H1 (cell line): Measurements from ENCODE around the gene GPRC6A. TPM values are rescaled to one million over a fixed set of nuclear protein-coding genes. Genes with fewer than 3 reads are reported as not detected.

Experiments
- CTCF ChIA-PET: fragments of 300-600 bp; sonication (Branson Sonifier 250); formaldehyde crosslinking; loops from one replicate; lab custom pipeline; 2021; ENCODE audit not compliant: partially characterized antibody; lab: Charles Lee
- POLR2A ChIA-PET: fragments of 300-600 bp; sonication (Branson Sonifier 250); formaldehyde crosslinking; loops from one replicate; lab custom pipeline; 2021; ENCODE audit warnings: inconsistent platforms; ENCODE audit not compliant: partially characterized antibody; lab: Charles Lee
- DNase-seq, 2 experiments: peaks; one replicate each; pipeline versions ENCODE4 v3.0.0 to v3.0.0-alpha.2; 2010 to 2022; ENCODE audit warnings: low spot score in 2 of 2, low read depth in 1 of 2, mixed read lengths in 1 of 2
- FAIRE-seq: peaks from 2 replicates; lab custom pipeline; 2011; peaks lifted over from hg19 to GRCh38; lab: Jason Lieb, UNC
- H2AFZ ChIP-seq: 2 replicates; pipeline ENCODE4 v1.8.1; 2012; ENCODE audit warnings: low read length, inconsistent platforms
- H2AK5ac ChIP-seq: 2 replicates; pipeline ENCODE4 v1.6.1; 2013; ENCODE audit warnings: low read depth, low read length
- H2BK120ac ChIP-seq: replicated peaks from 2 replicates; pipeline ENCODE3; 2013; ENCODE audit warnings: low read depth, low read length, inconsistent platforms
- H2BK12ac ChIP-seq: 2 replicates; pipeline ENCODE4 v1.6.1; 2013; ENCODE audit warnings: low read depth, low read length
- H2BK15ac ChIP-seq: 2 replicates; pipeline ENCODE4 v1.6.1; 2013; ENCODE audit warnings: low read length
- H2BK20ac ChIP-seq: 2 replicates; pipeline ENCODE4 v1.6.1; 2013; ENCODE audit warnings: low read length
- H2BK5ac ChIP-seq: 2 replicates; pipeline ENCODE4 v1.6.1; 2013; ENCODE audit warnings: low read depth, low read length
- H3K14ac ChIP-seq: 2 replicates; pipeline ENCODE4 v1.6.1; 2013; ENCODE audit warnings: inconsistent platforms; ENCODE audit not compliant: insufficient read length
- H3K18ac ChIP-seq: 2 replicates; pipeline ENCODE4 v1.6.1; 2013; ENCODE audit warnings: low read length; ENCODE audit errors: extremely low read depth
- H3K23ac ChIP-seq: 2 replicates; pipeline ENCODE4 v1.6.1; 2013; ENCODE audit warnings: inconsistent platforms; ENCODE audit not compliant: insufficient read length
- H3K23me2 ChIP-seq: 2 replicates; pipeline ENCODE4 v1.6.1; 2013; ENCODE audit warnings: low read depth, low read length
- H3K27ac ChIP-seq: 2 replicates; pipeline ENCODE4 v1.6.1; 2011; ENCODE audit warnings: low read depth, low read length, inconsistent platforms
- H3K27me3 ChIP-seq, 4 experiments: replicated peaks in 1 of 4; 1 replicate in 1 of 4; 2 replicates in 3 of 4; pipeline versions ENCODE4 v1.6.1 to v1.8.1; 2011 to 2013; ENCODE audit warnings: low read length in 3 of 4, mild to moderate bottlenecking in 3 of 4, inconsistent platforms in 2 of 4, mixed read lengths in 2 of 4, moderate library complexity in 1 of 4; ENCODE audit not compliant: control insufficient read depth in 3 of 4, insufficient read depth in 3 of 4; ENCODE audit errors: extremely low read depth in 1 of 4
- H3K36me3 ChIP-seq, 4 experiments: 2 replicates each; pipeline versions ENCODE4 v1.6.1 to v1.8.1; 2011 to 2013; ENCODE audit warnings: mild to moderate bottlenecking in 4 of 4, low read length in 3 of 4, moderate library complexity in 2 of 4, control low read depth in 1 of 4, inconsistent platforms in 1 of 4; ENCODE audit not compliant: insufficient read depth in 4 of 4, control insufficient read depth in 2 of 4
- H3K4ac ChIP-seq: replicated peaks from 2 replicates; pipeline ENCODE3; 2013; ENCODE audit warnings: low read length, low read depth, mixed read lengths, inconsistent platforms; ENCODE audit not compliant: insufficient read length
- H3K4me1 ChIP-seq, 4 experiments: replicated peaks in 1 of 4; 1 replicate in 1 of 4; 2 replicates in 3 of 4; pipeline versions ENCODE4 v1.6.1 to v1.8.1; 2011 to 2013; ENCODE audit warnings: low read length in 3 of 4, inconsistent platforms in 2 of 4, mixed read lengths in 1 of 4; ENCODE audit not compliant: insufficient read depth in 4 of 4, control insufficient read depth in 3 of 4
- H3K4me2 ChIP-seq, 2 experiments: 2 replicates each; pipeline versions ENCODE4 v1.6.1 to v1.8.1; 2011 to 2013; ENCODE audit warnings: low read depth in 2 of 2, low read length in 2 of 2, control low read depth in 1 of 2, inconsistent platforms in 1 of 2, mild to moderate bottlenecking in 1 of 2; ENCODE audit not compliant: insufficient read depth in 1 of 2
- H3K4me3 ChIP-seq, 4 experiments: fragments of 200-600, 300-600 bp in 1 of 4; sonication (generic), shearing (Covaris generic), sonication (Bioruptor Twin) in 1 of 4; 2 replicates each; pipeline versions ENCODE4 v1.5.1 to v1.8.1; 2011 to 2016; ENCODE audit warnings: low read length in 4 of 4, low read depth in 3 of 4, control low read depth in 2 of 4, inconsistent platforms in 2 of 4, mild to moderate bottlenecking in 2 of 4, mixed read lengths in 1 of 4, moderate library complexity in 1 of 4; ENCODE audit not compliant: insufficient read depth in 2 of 4; ENCODE audit errors: extremely low read depth in 1 of 4
- H3K56ac ChIP-seq: replicated peaks from 2 replicates; pipeline ENCODE3; 2013; ENCODE audit warnings: low read depth, mild to moderate bottlenecking, mixed read lengths, low read length, inconsistent platforms; ENCODE audit not compliant: insufficient read length
- H3K79me1 ChIP-seq: 2 replicates; pipeline ENCODE4 v1.6.1; 2013; ENCODE audit warnings: low read depth, low read length, control low read depth
- H3K79me2 ChIP-seq, 2 experiments: 2 replicates each; pipeline versions ENCODE4 v1.6.1 to v1.8.1; 2012 to 2013; ENCODE audit warnings: low read length in 2 of 2, mild to moderate bottlenecking in 2 of 2, inconsistent platforms in 1 of 2; ENCODE audit not compliant: insufficient read depth in 2 of 2, control insufficient read depth in 1 of 2
- H3K9ac ChIP-seq, 4 experiments: replicated peaks in 1 of 4; 1 replicate in 1 of 4; 2 replicates in 3 of 4; pipeline versions ENCODE4 v1.6.1 to v1.8.1; 2011 to 2013; ENCODE audit warnings: low read depth in 3 of 4, low read length in 3 of 4, control low read depth in 2 of 4, mild to moderate bottlenecking in 2 of 4, moderate library complexity in 2 of 4, inconsistent platforms in 1 of 4; ENCODE audit errors: extremely low read depth in 1 of 4
- H3K9me3 ChIP-seq, 2 experiments: 2 replicates each; pipeline versions ENCODE4 v1.6.1 to v1.8.1; 2012 to 2013; ENCODE audit warnings: mild to moderate bottlenecking in 2 of 2, moderate library complexity in 2 of 2, control low read depth in 1 of 2, inconsistent platforms in 1 of 2, low read depth in 1 of 2, low read length in 1 of 2, mixed read lengths in 1 of 2; ENCODE audit not compliant: insufficient read depth in 2 of 2
- H4K20me1 ChIP-seq, 2 experiments: replicated peaks in 1 of 2; 2 replicates each; pipeline versions ENCODE3 to v1.8.1; 2011 to 2013; ENCODE audit warnings: inconsistent platforms in 2 of 2, low read length in 2 of 2, mild to moderate bottlenecking in 1 of 2; ENCODE audit not compliant: insufficient read depth in 2 of 2, control insufficient read depth in 1 of 2
- H4K5ac ChIP-seq: 2 replicates; pipeline ENCODE4 v1.6.1; 2013; ENCODE audit warnings: low read length, low read depth, mixed read lengths, inconsistent platforms; ENCODE audit not compliant: insufficient read length
- H4K8ac ChIP-seq: 2 replicates; pipeline ENCODE4 v1.8.0; 2013; ENCODE audit warnings: mild to moderate bottlenecking, moderate library complexity, low read length, inconsistent platforms; ENCODE audit not compliant: insufficient read depth; ENCODE audit errors: extremely low read depth
- H4K91ac ChIP-seq: replicated peaks from 2 replicates; pipeline ENCODE3; 2013; ENCODE audit warnings: low read length, mixed read lengths, inconsistent platforms; ENCODE audit not compliant: insufficient read length
- BACH1 ChIP-seq: IDR thresholded peaks from 2 replicates; pipeline ENCODE4 v1.6.1; 2012; ENCODE audit warnings: low read length, improper control_type of control experiment
- BCL11A ChIP-seq, 2 experiments: IDR thresholded peaks; one replicate each; pipeline ENCODE4 v1.6.1; 2011; ENCODE audit warnings: low read depth in 2 of 2, low read length in 2 of 2, mild to moderate bottlenecking in 2 of 2
- EZH2 ChIP-seq: fragments of 200-600 bp; sonication (generic); IDR thresholded peaks from 2 replicates; pipeline ENCODE4 v1.7.1; 2012; ENCODE audit warnings: low read depth, mild to moderate bottlenecking, moderate library complexity, low read length, inconsistent platforms; ENCODE audit not compliant: severe bottlenecking
- HDAC2 ChIP-seq, 2 experiments: fragments of 300-600 bp in 1 of 2; sonication (generic) in 1 of 2; IDR thresholded peaks; 2 replicates each; pipeline ENCODE4 v1.6.1; 2011 to 2012; ENCODE audit warnings: low read depth in 2 of 2, low read length in 2 of 2, mild to moderate bottlenecking in 2 of 2, moderate library complexity in 2 of 2, borderline replicate concordance in 1 of 2, inconsistent platforms in 1 of 2
- KDM4A ChIP-seq: IDR thresholded peaks from one replicate; pipeline ENCODE4 v1.7.1; 2012; ENCODE audit warnings: low read depth, mild to moderate bottlenecking, moderate library complexity, low read length, inconsistent platforms; ENCODE audit not compliant: severe bottlenecking
- MAX ChIP-seq: IDR thresholded peaks from 2 replicates; pipeline ENCODE4 v1.6.1; 2012; ENCODE audit warnings: inconsistent platforms
- SIX5 ChIP-seq: IDR thresholded peaks from 2 replicates; pipeline ENCODE4 v1.6.1; 2011; ENCODE audit warnings: mild to moderate bottlenecking, low read depth, low read length
- USF2 ChIP-seq: IDR thresholded peaks from 2 replicates; pipeline ENCODE4 v1.6.1; 2011; ENCODE audit warnings: low read length, improper control_type of control experiment
- whole genome bisulfite sequencing, 2 experiments: shearing (Covaris generic) in 1 of 2; methylation state at CpG; one replicate each; pipeline versions ENCODE4 v1.1.6 to v1.1.7; 2013 to 2015; ENCODE audit warnings: low lambda C conversion rate in 2 of 2, mixed read lengths in 2 of 2, inconsistent platforms in 1 of 2, low coverage in 1 of 2, missing lambda C conversion rate in 1 of 2; ENCODE audit not compliant: insufficient replicate concordance in 2 of 2, insufficient coverage in 1 of 2, insufficient read length in 1 of 2; ENCODE audit errors: extremely low coverage in 1 of 2, missing lambda C conversion rate in 1 of 2; 5-methylcytosine and 5-hydroxymethylcytosine counted together
- polyA plus RNA-seq, 7 experiments: library from polyadenylated mRNA; depleted of rRNA in 3 of 7; stranded (reverse) in 5 of 7; unstranded in 2 of 7; fragments of >200 nt in 5 of 7; fragments of 200-250 nt in 2 of 7; gene quantifications; 1 replicate in 5 of 7; 2 replicates in 1 of 7; 4 replicates in 1 of 7; pipeline versions ENCODE4 v1.2.1 to v1.2.3, GENCODE V29; 2011 to 2013; ENCODE audit warnings: missing spikeins in 2 of 7, mixed read lengths in 2 of 7
- total RNA-seq: library from RNA; stranded (reverse); fragmentation: NEBNext Ultra II Directional; extraction: Animal tissue kit (Norgen Biotek cat#: 25700); gene quantifications from 2 replicates; pipeline ENCODE4 v1.2.1, GENCODE V29; 2021
- TF ChIP-seq, protein P1 (sequence below): IDR thresholded peaks from 2 replicates; pipeline ENCODE4 v1.6.1; 2011; ENCODE audit warnings: low read depth, mild to moderate bottlenecking, low read length; ENCODE audit not compliant: insufficient read depth

Gene GPRC6A
- total and polyA plus RNA-seq, 2 of the 8 experiments (the other 6 are each of a cell fraction or from before 2014, with no cell fraction given), result 0.09 to 0.22 TPM

- Histone ChIP-seq H3K23ac (no peak overlapping the region), H3K4me1 (no peaks in the 10 kb centered on the region), H3K79me2 (no peaks in the 10 kb centered on the region), H3K18ac (no peak overlapping the region), H2BK5ac (no peak overlapping the region), H4K20me1 (no peaks in the 10 kb centered on the region), H3K9me3 (no peaks in the 10 kb centered on the region), H4K91ac (no peak overlapping the region), H2BK15ac (no peak overlapping the region), H3K36me3 (no peaks in the 10 kb centered on the region), H3K27me3 (no peaks in the 10 kb centered on the region), H2BK12ac (no peak overlapping the region), H3K4me3 (no peak overlapping the region), H2AFZ (no peak overlapping the region), H3K27ac (no peak overlapping the region), H4K8ac (no peak overlapping the region), H3K79me1 (no peaks in the 10 kb centered on the region), H2BK120ac (no peak overlapping the region), H3K23me2 (no peaks in the 10 kb centered on the region), H3K4ac (no peak overlapping the region), H4K5ac (no peak overlapping the region), H3K56ac (no peak overlapping the region), H3K9ac (no peak overlapping the region), H3K14ac (no peak overlapping the region), H3K4me2 (no peak overlapping the region), H2BK20ac (no peak overlapping the region), H2AK5ac (no peak overlapping the region)
- no peak for FAIRE-seq
- CTCF ChIA-PET, result no interaction called here
- POLR2A ChIA-PET, result no interaction called here
- TF ChIP-seq HDAC2 (IDR thresholded peaks at IDR 0.05; ENCODE audit: borderline replicate concordance in 1 of 2, low read depth in 2 of 2, low read length in 2 of 2) (no peak), EZH2 (no peak), KDM4A (no peak), MAX (no peak), BACH1 (no peak), SIX5 (no peak), USF2 (no peak), BCL11A (IDR thresholded peaks at IDR 0.05; ENCODE audit: low read depth in 2 of 2, low read length in 2 of 2) (no peak)
- TF ChIP-seq, protein P1, sequence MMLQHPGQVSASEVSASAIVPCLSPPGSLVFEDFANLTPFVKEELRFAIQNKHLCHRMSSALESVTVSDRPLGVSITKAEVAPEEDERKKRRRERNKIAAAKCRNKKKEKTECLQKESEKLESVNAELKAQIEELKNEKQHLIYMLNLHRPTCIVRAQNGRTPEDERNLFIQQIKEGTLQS, result no peak
- no peak for DNase-seq
- WGBS, 2 experiments, result 94% methylated on average over 1 of the region's 1 CpG; no CpG with 5 or more reads in 1 of the 2 experiments
Measured at GRCh38 chr6:116773886-116774285, 55.0 kb downstream of the GPRC6A start.
